ENCODE data around the gene MAEA. TPM values are rescaled to one million over a fixed set of nuclear protein-coding genes. Genes with fewer than 3 reads are reported as not detected.

MAEA gene
- total RNA-seq: 78.1 and 81.9 TPM in 2 replicates

GRCh38 chr4:1289207-1290164 is at the start of gene MAEA:
Gene MAEA (plus strand): TSS chr4:1289891. CDS start chr4:1289914, 23 bp downstream.

GRCh38 chr4:1248245-1249147 is 41.2 kb upstream of the MAEA start, which contains the start of gene CTBP1:
Gene CTBP1 (minus strand): TSS chr4:1249130. CDS start chr4:1241331, 7,799 bp downstream.

GRCh38 chr4:1346781-1347409 is 57.2 kb downstream of the MAEA start, which contains the start of gene UVSSA:
Gene UVSSA (plus strand): TSS chr4:1347208. CDS start chr4:1348092, 884 bp downstream.

Other genes starting within 250 kb of the MAEA start
- 1.5 and 4.6 TPM in 2 replicates for gene RNF212, start 176.3 kb upstream of the MAEA start, total RNA-seq
- gene SPON2, start 117.3 kb upstream of the MAEA start, total RNA-seq: 846 and 1,031 TPM in 2 replicates
- gene CTBP1, start 40.8 kb upstream of the MAEA start, total RNA-seq: 326 and 458 TPM in 2 replicates
- 13.4 and 15.4 TPM in 2 replicates for gene UVSSA, start 57.3 kb downstream of the MAEA start, total RNA-seq
- not detected in 2 replicates for gene NKX1-1, start 116.6 kb downstream of the MAEA start, total RNA-seq

Data from smooth muscle cell of trachea (primary cell).